ENCODE results near the gene RETREG2. TPM values are rescaled to one million over a fixed set of nuclear protein-coding genes. Genes with fewer than 3 reads are reported as not detected.

Gene RETREG2
- total RNA-seq, 2 donors from 2014 or later: 69.3 to 79.8 TPM

Other genes with a start within 250 kb of the RETREG2 start
- gene CDK5R2, start 218.6 kb upstream of the RETREG2 start, total RNA-seq: not detected
- gene FEV, start 193.1 kb upstream of the RETREG2 start, total RNA-seq: not detected
- not detected for gene CRYBA2, start 184.9 kb upstream of the RETREG2 start, total RNA-seq
- gene CFAP65, start 136.8 kb upstream of the RETREG2 start, total RNA-seq: not detected
- gene IHH, start 117.4 kb upstream of the RETREG2 start, total RNA-seq: under 1 TPM in 1 of 2 donors, not detected in 1; 0.28 TPM
- gene NHEJ1, start 17.5 kb upstream of the RETREG2 start, total RNA-seq: 10 to 100 TPM; 17.9 to 18.8 TPM
- gene SLC23A3, start 8.2 kb upstream of the RETREG2 start, total RNA-seq: 1 to 10 TPM; 2.4 to 3.3 TPM
- gene CNPPD1, start 1.4 kb upstream of the RETREG2 start, total RNA-seq: 10 to 100 TPM; 60.8 to 68.5 TPM
- gene ZFAND2B, start 28.5 kb downstream of the RETREG2 start, total RNA-seq: 10 to 100 TPM; 40.4 to 51.8 TPM
- 10 to 100 TPM; 16.7 to 18.1 TPM for gene ABCB6, start 40.7 kb downstream of the RETREG2 start, total RNA-seq
- 10 to 100 TPM; 43.0 to 52.7 TPM for gene ATG9A, start 51.4 kb downstream of the RETREG2 start, total RNA-seq
- gene ANKZF1, start 51.5 kb downstream of the RETREG2 start, total RNA-seq: 10 to 100 TPM; 82.5 to 87.6 TPM
- 1 to 10 TPM; 3.5 to 3.6 TPM for gene GLB1L, start 67.2 kb downstream of the RETREG2 start, total RNA-seq
- gene STK16, start 67.2 kb downstream of the RETREG2 start, total RNA-seq: 10 to 100 TPM; 26.8 to 27.8 TPM
- gene TUBA4B, start 75.0 kb downstream of the RETREG2 start, total RNA-seq: not detected
- 100 to 1,000 TPM; 159 to 161 TPM for gene TUBA4A, start 75.6 kb downstream of the RETREG2 start, total RNA-seq
- gene DNAJB2, start 101.1 kb downstream of the RETREG2 start, total RNA-seq: 10 to 100 TPM; 43.4 to 47.9 TPM
- gene PTPRN, start 131.1 kb downstream of the RETREG2 start, total RNA-seq: not detected
- not detected for gene RESP18, start 154.5 kb downstream of the RETREG2 start, total RNA-seq
- gene DNPEP, start 209.6 kb downstream of the RETREG2 start, total RNA-seq: 100 to 1,000 TPM in 1 of 2 donors, 10 to 100 TPM in 1; 85.3 to 116 TPM
- not detected for gene DES, start 240.1 kb downstream of the RETREG2 start, total RNA-seq

All from natural killer cell treated with Interleukin-12 subunit alpha and Interleukin-12 subunit beta and Interleukin-15 and Interleukin-18, amount 100 ng/mL, for 72 hours (primary cell).